Measurements from ENCODE around the gene KATNAL2. TPM values are rescaled to one million over a fixed set of nuclear protein-coding genes. Genes with fewer than 3 reads are reported as not detected.
"Not testable (repeated sequence)": the region's sequence is repeated elsewhere in the genome, so short reads cannot be mapped to it uniquely, and the experiment has no call there.

KATNAL2 gene
- total and polyA plus RNA-seq, 2 experiments from 2014 or later, result 3.9 to 4.1 TPM

DNA sequence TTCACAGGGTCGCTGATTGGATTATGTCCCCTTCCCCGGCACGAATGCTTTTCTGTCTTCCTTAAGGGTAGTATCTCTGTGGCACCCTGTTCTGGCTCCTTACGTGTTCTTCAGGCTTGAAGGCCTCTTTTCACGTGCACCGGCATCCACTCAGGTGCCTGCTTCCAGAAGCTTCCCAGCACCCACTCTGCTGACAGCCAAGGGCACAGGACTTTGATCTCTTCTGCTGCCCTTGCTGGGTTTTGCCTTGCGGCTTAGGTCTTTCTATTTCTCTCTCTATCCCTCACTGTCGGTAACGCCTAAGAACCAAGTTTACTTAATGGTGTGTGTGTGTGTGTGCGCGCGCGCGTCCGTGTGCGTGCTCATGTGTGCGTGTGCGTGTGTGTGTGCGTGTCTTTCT is 103.4 kb downstream of the KATNAL2 start:
- H2AFZ ChIP-seq; H3K4me3 ChIP-seq; H3K9me3 ChIP-seq (ENCODE audit: low read depth); H3K79me2 ChIP-seq (ENCODE audit: insufficient read depth); H3K4me2 ChIP-seq (ENCODE audit: unreplicated experiment); H3K9me2 ChIP-seq (ENCODE audit: insufficient read depth); H3K27ac ChIP-seq; in situ Hi-C loops (cut with MboI); H3K9ac ChIP-seq; H4K20me1 ChIP-seq (ENCODE audit: insufficient read depth); H3F3A ChIP-seq (ENCODE audit: insufficient read depth); DNase-seq; H3K4me1 ChIP-seq (ENCODE audit: insufficient read depth); H3K27me3 ChIP-seq (replicated peaks; ENCODE audit: insufficient read depth); H3K36me3 ChIP-seq (ENCODE audit: low read depth): not testable (repeated sequence)
- no CpG with 5 or more reads among the region's 19 CpGs for WGBS, 2 experiments (ENCODE audit: low coverage in 1 of 2, low lambda C conversion rate in 2 of 2, missing lambda C conversion rate in 2 of 2)

DNA sequence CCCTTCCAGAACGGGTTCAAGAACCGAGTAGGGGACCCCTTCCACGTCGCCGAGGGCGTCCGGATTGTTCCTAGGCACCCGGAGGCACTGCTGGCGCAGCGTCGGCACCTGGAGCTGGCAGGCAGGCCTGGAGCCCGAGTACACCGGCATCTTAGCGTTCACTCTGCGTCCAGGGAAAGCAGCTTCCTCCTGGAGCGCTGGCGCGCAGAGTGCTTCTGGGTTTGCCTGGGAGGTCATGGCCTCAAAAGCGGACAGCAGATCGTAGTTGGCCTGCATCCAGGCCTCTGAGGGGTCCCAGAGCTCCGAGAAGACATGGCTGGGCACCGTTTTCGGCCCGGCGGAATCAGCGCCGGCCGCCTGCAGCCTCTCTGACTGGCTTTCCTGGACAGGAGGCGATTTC is 105.4 kb downstream of the KATNAL2 start:
- H3K9me3 ChIP-seq (ENCODE audit: low read depth); H3K4me1 ChIP-seq (ENCODE audit: insufficient read depth); H2AFZ ChIP-seq; H3K36me3 ChIP-seq (ENCODE audit: low read depth); H3F3A ChIP-seq (ENCODE audit: insufficient read depth); H3K27me3 ChIP-seq (replicated peaks; ENCODE audit: insufficient read depth); H3K4me3 ChIP-seq; H4K20me1 ChIP-seq (ENCODE audit: insufficient read depth); DNase-seq; H3K4me2 ChIP-seq (ENCODE audit: unreplicated experiment); H3K9ac ChIP-seq; H3K27ac ChIP-seq; H3K9me2 ChIP-seq (ENCODE audit: insufficient read depth); H3K79me2 ChIP-seq (ENCODE audit: insufficient read depth); in situ Hi-C loops (cut with MboI): not testable (repeated sequence)
- WGBS, 2 experiments (ENCODE audit: low coverage in 1 of 2, low lambda C conversion rate in 2 of 2, missing lambda C conversion rate in 2 of 2), result 81 to 94% methylated on average over 7 to 12 of the region's 29 CpGs

DNA sequence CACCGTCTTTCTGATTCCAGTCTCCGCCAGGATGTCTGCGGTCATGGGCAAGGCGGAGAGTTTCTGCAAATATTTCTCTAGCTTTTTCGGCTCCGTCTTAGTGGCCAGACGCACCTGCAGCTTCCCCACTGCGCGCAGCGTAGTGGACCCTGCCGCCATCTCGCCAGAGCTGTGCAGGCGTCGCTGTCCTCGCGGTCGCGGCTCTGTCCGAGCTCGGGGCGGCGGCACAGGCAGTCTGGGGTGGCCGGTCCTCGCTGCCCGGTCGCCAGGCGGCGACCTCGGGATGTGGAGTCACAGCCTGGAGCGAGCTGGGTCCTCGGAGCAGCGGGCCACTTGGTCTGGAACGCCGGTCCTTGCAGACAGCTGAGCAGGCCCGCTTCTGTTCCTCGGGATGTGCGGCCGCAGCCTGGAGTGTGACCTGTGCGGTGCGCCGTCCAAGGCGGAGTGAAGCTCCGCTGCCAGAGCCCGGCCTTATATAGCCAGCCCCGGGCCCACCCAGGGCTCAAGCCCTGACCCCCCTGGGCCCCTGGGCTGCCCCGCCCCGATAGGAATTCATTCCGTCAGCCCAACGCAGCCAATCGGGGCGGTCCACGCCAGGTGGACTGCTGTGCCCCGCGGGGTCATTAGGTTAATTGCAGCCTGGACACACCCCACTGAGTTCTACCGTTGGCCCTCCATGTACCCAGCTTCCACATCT is 106.5 kb downstream of the KATNAL2 start:
- H2AFZ ChIP-seq; H3K4me1 ChIP-seq (ENCODE audit: insufficient read depth); H3K9me2 ChIP-seq (ENCODE audit: insufficient read depth); H3K79me2 ChIP-seq (ENCODE audit: insufficient read depth); H4K20me1 ChIP-seq (ENCODE audit: insufficient read depth); H3K4me2 ChIP-seq (ENCODE audit: unreplicated experiment); H3K27me3 ChIP-seq (replicated peaks; ENCODE audit: insufficient read depth); H3K27ac ChIP-seq; H3K9me3 ChIP-seq (ENCODE audit: low read depth); H3K4me3 ChIP-seq; H3F3A ChIP-seq (ENCODE audit: insufficient read depth); H3K9ac ChIP-seq; H3K36me3 ChIP-seq (ENCODE audit: low read depth); in situ Hi-C loops (cut with MboI); DNase-seq: not testable (repeated sequence)
- no CpG with 5 or more reads among the region's 55 CpGs for WGBS, 2 experiments (ENCODE audit: low coverage in 1 of 2, low lambda C conversion rate in 2 of 2, missing lambda C conversion rate in 2 of 2)

DNA sequence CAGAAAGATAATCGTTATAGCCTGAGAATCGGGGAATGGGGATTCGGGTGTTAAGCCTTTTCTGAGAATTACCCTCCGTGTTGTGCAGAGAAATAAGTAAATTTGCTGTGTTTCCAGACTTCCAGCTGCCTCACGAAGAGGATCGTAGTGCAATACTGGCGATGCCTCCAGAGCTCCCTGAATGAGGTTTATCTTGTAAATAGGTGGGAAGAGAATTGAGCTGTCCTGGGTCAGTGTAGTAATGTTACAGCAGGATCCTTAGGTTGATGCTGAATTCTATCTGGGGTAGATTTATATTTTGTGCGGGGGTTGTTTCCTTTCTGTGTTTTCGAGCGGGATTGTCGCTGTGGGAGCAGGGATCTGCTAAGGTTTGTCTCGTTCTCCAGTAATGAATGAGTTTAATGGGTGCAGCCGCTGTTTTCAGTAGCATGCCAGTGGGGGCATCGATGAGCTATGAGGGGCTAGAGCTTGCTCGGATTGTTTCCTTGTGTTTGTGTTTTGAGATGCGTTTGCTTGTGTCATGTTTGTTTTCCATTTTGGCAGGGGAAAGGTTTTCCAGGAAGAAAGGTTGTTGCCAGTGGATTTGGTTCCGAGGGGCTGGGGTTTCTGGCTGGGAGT is 108.3 kb downstream of the KATNAL2 start:
- DNase-seq; in situ Hi-C loops (cut with MboI); H3K4me1 ChIP-seq (ENCODE audit: insufficient read depth); H3K27me3 ChIP-seq (replicated peaks; ENCODE audit: insufficient read depth); H3K79me2 ChIP-seq (ENCODE audit: insufficient read depth); H3K4me3 ChIP-seq; H3K4me2 ChIP-seq (ENCODE audit: unreplicated experiment); H3K9me2 ChIP-seq (ENCODE audit: insufficient read depth); H2AFZ ChIP-seq; H3F3A ChIP-seq (ENCODE audit: insufficient read depth); H3K27ac ChIP-seq; H4K20me1 ChIP-seq (ENCODE audit: insufficient read depth); H3K36me3 ChIP-seq (ENCODE audit: low read depth); H3K9ac ChIP-seq; H3K9me3 ChIP-seq (ENCODE audit: low read depth): not testable (repeated sequence)
- WGBS, 2 experiments (ENCODE audit: low coverage in 1 of 2, low lambda C conversion rate in 2 of 2, missing lambda C conversion rate in 2 of 2), result 65 to 68% methylated on average over 7 to 11 of the region's 17 CpGs

DNA sequence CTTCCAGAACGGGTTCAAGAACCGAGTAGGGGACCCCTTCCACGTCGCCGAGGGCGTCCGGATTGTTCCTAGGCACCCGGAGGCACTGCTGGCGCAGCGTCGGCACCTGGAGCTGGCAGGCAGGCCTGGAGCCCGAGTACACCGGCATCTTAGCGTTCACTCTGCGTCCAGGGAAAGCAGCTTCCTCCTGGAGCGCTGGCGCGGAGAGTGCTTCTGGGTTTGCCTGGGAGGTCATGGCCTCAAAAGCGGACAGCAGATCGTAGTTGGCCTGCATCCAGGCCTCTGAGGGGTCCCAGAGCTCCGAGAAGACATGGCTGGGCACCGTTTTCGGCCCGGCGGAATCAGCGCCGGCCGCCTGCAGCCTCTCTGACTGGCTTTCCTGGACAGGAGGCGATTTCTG is 111.3 kb downstream of the KATNAL2 start:
- DNase-seq; H3F3A ChIP-seq (ENCODE audit: insufficient read depth); H3K9ac ChIP-seq; H3K4me3 ChIP-seq; H3K4me1 ChIP-seq (ENCODE audit: insufficient read depth); in situ Hi-C loops (cut with MboI); H3K4me2 ChIP-seq (ENCODE audit: unreplicated experiment); H3K79me2 ChIP-seq (ENCODE audit: insufficient read depth); H3K9me3 ChIP-seq (ENCODE audit: low read depth); H3K9me2 ChIP-seq (ENCODE audit: insufficient read depth); H4K20me1 ChIP-seq (ENCODE audit: insufficient read depth); H3K27me3 ChIP-seq (replicated peaks; ENCODE audit: insufficient read depth); H3K27ac ChIP-seq; H3K36me3 ChIP-seq (ENCODE audit: low read depth); H2AFZ ChIP-seq: not testable (repeated sequence)
- WGBS, 2 experiments (ENCODE audit: low coverage in 1 of 2, low lambda C conversion rate in 2 of 2, missing lambda C conversion rate in 2 of 2), result 93 to 97% methylated on average over 5 to 6 of the region's 29 CpGs

DNA sequence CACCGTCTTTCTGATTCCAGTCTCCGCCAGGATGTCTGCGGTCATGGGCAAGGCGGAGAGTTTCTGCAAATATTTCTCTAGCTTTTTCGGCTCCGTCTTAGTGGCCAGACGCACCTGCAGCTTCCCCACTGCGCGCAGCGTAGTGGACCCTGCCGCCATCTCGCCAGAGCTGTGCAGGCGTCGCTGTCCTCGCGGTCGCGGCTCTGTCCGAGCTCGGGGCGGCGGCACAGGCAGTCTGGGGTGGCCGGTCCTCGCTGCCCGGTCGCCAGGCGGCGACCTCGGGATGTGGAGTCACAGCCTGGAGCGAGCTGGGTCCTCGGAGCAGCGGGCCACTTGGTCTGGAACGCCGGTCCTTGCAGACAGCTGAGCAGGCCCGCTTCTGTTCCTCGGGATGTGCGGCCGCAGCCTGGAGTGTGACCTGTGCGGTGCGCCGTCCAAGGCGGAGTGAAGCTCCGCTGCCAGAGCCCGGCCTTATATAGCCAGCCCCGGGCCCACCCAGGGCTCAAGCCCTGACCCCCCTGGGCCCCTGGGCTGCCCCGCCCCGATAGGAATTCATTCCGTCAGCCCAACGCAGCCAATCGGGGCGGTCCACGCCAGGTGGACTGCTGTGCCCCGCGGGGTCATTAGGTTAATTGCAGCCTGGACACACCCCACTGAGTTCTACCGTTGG is 112.4 kb downstream of the KATNAL2 start:
- in situ Hi-C loops (cut with MboI); DNase-seq; H3K9me3 ChIP-seq (ENCODE audit: low read depth); H3K4me2 ChIP-seq (ENCODE audit: unreplicated experiment); H3K27me3 ChIP-seq (replicated peaks; ENCODE audit: insufficient read depth); H3K36me3 ChIP-seq (ENCODE audit: low read depth); H3K4me3 ChIP-seq; H3K9me2 ChIP-seq (ENCODE audit: insufficient read depth); H2AFZ ChIP-seq; H3K79me2 ChIP-seq (ENCODE audit: insufficient read depth); H3F3A ChIP-seq (ENCODE audit: insufficient read depth); H3K9ac ChIP-seq; H3K4me1 ChIP-seq (ENCODE audit: insufficient read depth); H3K27ac ChIP-seq; H4K20me1 ChIP-seq (ENCODE audit: insufficient read depth): not testable (repeated sequence)
- no CpG with 5 or more reads among the region's 55 CpGs for WGBS, 2 experiments (ENCODE audit: low coverage in 1 of 2, low lambda C conversion rate in 2 of 2, missing lambda C conversion rate in 2 of 2)

DNA sequence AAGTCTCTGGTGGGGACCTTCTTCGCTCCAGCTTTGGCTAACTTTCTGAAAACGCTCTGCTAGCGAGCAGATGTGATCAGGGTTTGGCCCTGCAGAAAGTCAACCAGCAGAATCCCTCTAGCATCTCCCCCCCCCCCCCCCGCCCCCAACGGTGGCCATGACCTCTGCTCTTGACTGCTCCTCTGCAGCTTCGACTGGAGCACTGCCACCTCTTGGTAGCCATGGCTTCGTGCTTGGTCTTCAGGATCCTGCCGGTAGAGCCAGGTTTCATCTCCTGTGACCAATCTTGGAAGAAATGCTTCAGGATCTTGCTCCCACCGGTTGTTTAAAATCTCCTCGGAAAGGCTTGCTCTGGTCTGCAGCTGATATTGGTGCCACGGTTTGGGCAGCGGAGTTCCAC is 113.5 kb downstream of the KATNAL2 start:
- H3K4me3 ChIP-seq; H3K9me2 ChIP-seq (ENCODE audit: insufficient read depth); H3K27me3 ChIP-seq (replicated peaks; ENCODE audit: insufficient read depth); H3K9ac ChIP-seq; H3K4me2 ChIP-seq (ENCODE audit: unreplicated experiment); H3K4me1 ChIP-seq (ENCODE audit: insufficient read depth); H3K9me3 ChIP-seq (ENCODE audit: low read depth); H3K27ac ChIP-seq; H3K36me3 ChIP-seq (ENCODE audit: low read depth); in situ Hi-C loops (cut with MboI); H3F3A ChIP-seq (ENCODE audit: insufficient read depth); DNase-seq; H2AFZ ChIP-seq; H4K20me1 ChIP-seq (ENCODE audit: insufficient read depth); H3K79me2 ChIP-seq (ENCODE audit: insufficient read depth): not testable (repeated sequence)
- 66 to 81% methylated on average over 4 of the region's 12 CpGs for WGBS, 2 experiments (ENCODE audit: low coverage in 1 of 2, low lambda C conversion rate in 2 of 2, missing lambda C conversion rate in 2 of 2)

Measured in GM23248 (cell line).